ENCODE data around the gene WNT9A. TPM values are rescaled to one million over a fixed set of nuclear protein-coding genes. Genes with fewer than 3 reads are reported as not detected.

WNT9A gene
- total RNA-seq, 2 experiments from 2014 or later = not detected

DNA sequence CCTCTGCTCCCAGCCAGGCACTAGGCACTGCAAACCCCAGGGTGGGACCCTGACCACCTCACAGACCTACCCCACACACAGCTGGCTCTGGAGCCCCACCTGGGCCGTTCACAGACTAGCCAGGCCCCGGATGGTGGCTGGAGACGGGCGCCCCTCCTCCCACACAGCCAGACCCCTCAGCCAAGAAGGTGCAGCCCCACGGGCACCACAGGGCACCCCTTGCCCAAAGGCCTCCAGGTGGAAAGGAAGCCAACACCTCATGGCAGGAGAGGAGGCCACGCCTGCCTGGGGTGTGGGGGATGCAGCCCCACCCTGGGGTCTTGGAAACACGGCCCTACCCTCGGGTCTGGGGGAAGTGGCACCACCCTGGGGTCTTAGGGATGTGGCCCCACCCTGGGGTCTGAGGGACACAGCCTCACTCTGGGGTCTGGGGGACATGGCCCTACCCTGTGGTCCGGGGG lies 44.6 kb downstream of the WNT9A start:
- no TSS peak for BruUV-seq (replicated peaks)
- Histone ChIP-seq H3K79me2 (ENCODE audit: insufficient read depth, low read depth, low read length) (no peaks in the 10 kb centered on the region), H3K9me2 (ENCODE audit: insufficient read depth, low read length) (no peaks in the 10 kb centered on the region), H3K36me3 (ENCODE audit: insufficient read depth, low read length) (no peaks in the 10 kb centered on the region), H3K27ac (ENCODE audit: low read depth, low read length, poor library complexity, severe bottlenecking) (no peak overlapping the region), H3K4me3 (ENCODE audit: low read depth, low read length, poor library complexity, severe bottlenecking) (no peak overlapping the region), H3K9me3 (ENCODE audit: low read length) (no peaks in the 10 kb centered on the region), H3K4me2 (ENCODE audit: low read length) (no peak overlapping the region), H3K4me1 (ENCODE audit: insufficient read depth, low read length, poor library complexity, severe bottlenecking) (no peaks in the 10 kb centered on the region), H2AFZ (ENCODE audit: low read length) (no peak overlapping the region), H4K20me1 (ENCODE audit: insufficient read depth, low read length) (no peaks in the 10 kb centered on the region; the same call in 1 of the 2 replicates)
- no peak for DNase-seq (ENCODE audit: low spot score)
- POLR2A ChIA-PET = no interaction called here
- CTCF ChIA-PET (ENCODE audit: unreplicated experiment) = no interaction called here
- intact Hi-C loops (cut with micrococcal nuclease; ENCODE audit: unreplicated experiment) = no loop called here
- TF ChIP-seq EZH2phosphoT487 (IDR thresholded peaks at IDR 0.05; ENCODE audit: borderline replicate concordance, low read depth, low read length) (no peak), CTCF (conservative IDR thresholded peaks at IDR 0.05; ENCODE audit: low read length) (no peak)

DNA sequence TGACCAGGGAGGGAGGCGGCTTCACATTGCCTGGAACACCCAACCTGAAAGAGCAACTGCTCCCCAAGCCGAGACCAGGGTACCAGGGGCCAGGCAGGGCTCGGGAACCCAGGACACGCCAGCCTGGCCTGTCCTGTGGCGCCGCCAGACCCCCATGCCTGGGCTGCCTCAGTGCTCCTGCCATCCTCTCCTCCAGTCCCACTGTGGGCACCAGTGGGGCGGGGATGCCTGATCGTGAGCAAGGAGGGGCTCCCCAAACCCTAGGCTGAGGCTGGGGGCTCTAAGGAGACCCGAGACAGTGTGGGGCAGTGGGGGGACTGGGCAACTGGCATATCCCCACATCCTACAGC lies 45.1 kb downstream of the WNT9A start:
- Histone ChIP-seq H3K9me2 (ENCODE audit: insufficient read depth, low read length) (no peaks in the 10 kb centered on the region), H4K20me1 (ENCODE audit: insufficient read depth, low read length) (no peaks in the 10 kb centered on the region; the same call in 1 of the 2 replicates), H3K4me1 (ENCODE audit: insufficient read depth, low read length, poor library complexity, severe bottlenecking) (no peaks in the 10 kb centered on the region), H3K4me3 (ENCODE audit: low read depth, low read length, poor library complexity, severe bottlenecking) (no peak overlapping the region), H3K4me2 (ENCODE audit: low read length) (no peak overlapping the region), H3K27ac (ENCODE audit: low read depth, low read length, poor library complexity, severe bottlenecking) (no peak overlapping the region), H3K36me3 (ENCODE audit: insufficient read depth, low read length) (no peaks in the 10 kb centered on the region), H3K79me2 (ENCODE audit: insufficient read depth, low read depth, low read length) (no peaks in the 10 kb centered on the region), H3K9me3 (ENCODE audit: low read length) (no peaks in the 10 kb centered on the region), H2AFZ (ENCODE audit: low read length) (no peak overlapping the region)
- ChIA-PET POLR2A (no interaction called here), CTCF (ENCODE audit: unreplicated experiment) (no interaction called here)
- TF ChIP-seq CTCF (conservative IDR thresholded peaks at IDR 0.05; ENCODE audit: low read length) (no peak), EZH2phosphoT487 (IDR thresholded peaks at IDR 0.05; ENCODE audit: borderline replicate concordance, low read depth, low read length) (no peak)
- intact Hi-C loops (cut with micrococcal nuclease; ENCODE audit: unreplicated experiment) = no loop called here
- no TSS peak for BruUV-seq (replicated peaks)
- DNase-seq (ENCODE audit: low spot score) = no peak

- TF ChIP-seq CTCF (conservative IDR thresholded peaks at IDR 0.05; ENCODE audit: low read length) (no peak), EZH2phosphoT487 (IDR thresholded peaks at IDR 0.05; ENCODE audit: borderline replicate concordance, low read depth, low read length) (no peak)
- Histone ChIP-seq H3K4me1 (ENCODE audit: insufficient read depth, low read length, poor library complexity, severe bottlenecking) (no peaks in the 10 kb centered on the region), H3K79me2 (ENCODE audit: insufficient read depth, low read depth, low read length) (no peaks in the 10 kb centered on the region), H3K9me2 (ENCODE audit: insufficient read depth, low read length) (no peaks in the 10 kb centered on the region), H3K9me3 (ENCODE audit: low read length) (no peaks in the 10 kb centered on the region), H3K27ac (ENCODE audit: low read depth, low read length, poor library complexity, severe bottlenecking) (no peak overlapping the region), H3K4me3 (ENCODE audit: low read depth, low read length, poor library complexity, severe bottlenecking) (no peak overlapping the region), H3K4me2 (ENCODE audit: low read length) (no peak overlapping the region), H2AFZ (ENCODE audit: low read length) (no peak overlapping the region), H4K20me1 (ENCODE audit: insufficient read depth, low read length) (no peaks in the 10 kb centered on the region; the same call in 1 of the 2 replicates), H3K36me3 (ENCODE audit: insufficient read depth, low read length) (no peaks in the 10 kb centered on the region)
- intact Hi-C loops (cut with micrococcal nuclease; ENCODE audit: unreplicated experiment) = no loop called here
- POLR2A ChIA-PET = no interaction called here
- no peak for DNase-seq (ENCODE audit: low spot score)
- no TSS peak for BruUV-seq (replicated peaks)
- CTCF ChIA-PET (ENCODE audit: unreplicated experiment) = no interaction called here
Observed at GRCh38 chr1:227901906-227902640, 45.7 kb downstream of the WNT9A start.
